ENCODE measurements around the gene PRKAG1.

PRKAG1 gene

DNA sequence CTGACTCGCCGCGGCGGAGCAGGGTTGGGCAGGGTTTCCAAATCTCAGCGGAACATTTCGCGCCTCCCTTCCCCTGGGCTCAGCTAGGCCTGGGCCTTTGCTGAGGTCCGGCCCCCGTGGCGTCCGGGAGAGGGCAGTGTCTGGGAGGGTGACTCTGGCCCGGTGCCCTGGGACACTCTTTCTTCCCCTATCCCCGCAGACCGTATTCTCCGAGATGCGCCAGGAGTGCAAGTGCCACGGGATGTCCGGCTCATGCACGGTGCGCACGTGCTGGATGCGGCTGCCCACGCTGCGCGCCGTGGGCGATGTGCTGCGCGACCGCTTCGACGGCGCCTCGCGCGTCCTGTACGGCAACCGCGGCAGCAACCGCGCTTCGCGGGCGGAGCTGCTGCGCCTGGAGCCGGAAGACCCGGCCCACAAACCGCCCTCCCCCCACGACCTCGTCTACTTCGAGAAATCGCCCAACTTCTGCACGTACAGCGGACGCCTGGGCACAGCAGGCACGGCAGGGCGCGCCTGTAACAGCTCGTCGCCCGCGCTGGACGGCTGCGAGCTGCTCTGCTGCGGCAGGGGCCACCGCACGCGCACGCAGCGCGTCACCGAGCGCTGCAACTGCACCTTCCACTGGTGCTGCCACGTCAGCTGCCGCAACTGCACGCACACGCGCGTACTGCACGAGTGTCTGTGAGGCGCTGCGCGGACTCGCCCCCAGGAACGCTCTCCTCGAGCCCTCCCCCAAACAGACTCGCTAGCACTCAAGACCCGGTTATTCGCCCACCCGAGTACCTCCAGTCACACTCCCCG lies 37.4 kb downstream of the PRKAG1 start:
- no peak for TF ChIP-seq GATA2 (IDR thresholded peaks at IDR 0.05; ENCODE audit: low read depth, low read length)
- TF ChIP-seq GATA3 (IDR thresholded peaks at IDR 0.05; ENCODE audit: low read depth, low read length), result no peak

DNA sequence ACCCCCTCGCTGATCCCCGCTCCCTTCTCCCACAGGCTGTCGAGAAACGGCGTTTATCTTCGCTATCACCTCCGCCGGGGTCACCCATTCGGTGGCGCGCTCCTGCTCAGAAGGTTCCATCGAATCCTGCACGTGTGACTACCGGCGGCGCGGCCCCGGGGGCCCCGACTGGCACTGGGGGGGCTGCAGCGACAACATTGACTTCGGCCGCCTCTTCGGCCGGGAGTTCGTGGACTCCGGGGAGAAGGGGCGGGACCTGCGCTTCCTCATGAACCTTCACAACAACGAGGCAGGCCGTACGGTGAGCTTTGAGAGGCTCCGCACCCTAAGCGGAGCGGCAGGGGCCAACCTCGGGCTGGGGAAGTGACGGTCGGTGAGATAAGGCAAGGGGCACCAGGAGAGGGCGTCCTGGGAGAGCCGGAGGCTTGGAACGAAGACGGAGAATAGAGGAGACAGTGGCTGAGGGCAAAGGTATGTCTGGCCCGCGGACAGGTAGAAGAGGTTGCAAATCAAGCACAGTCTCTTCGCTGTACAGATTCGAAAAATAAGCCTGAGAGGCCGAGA lies 38.1 kb downstream of the PRKAG1 start:
- TF ChIP-seq GATA3 (IDR thresholded peaks at IDR 0.05; ENCODE audit: low read depth, low read length), result no peak
- no peak for TF ChIP-seq GATA2 (IDR thresholded peaks at IDR 0.05; ENCODE audit: low read depth, low read length)

DNA sequence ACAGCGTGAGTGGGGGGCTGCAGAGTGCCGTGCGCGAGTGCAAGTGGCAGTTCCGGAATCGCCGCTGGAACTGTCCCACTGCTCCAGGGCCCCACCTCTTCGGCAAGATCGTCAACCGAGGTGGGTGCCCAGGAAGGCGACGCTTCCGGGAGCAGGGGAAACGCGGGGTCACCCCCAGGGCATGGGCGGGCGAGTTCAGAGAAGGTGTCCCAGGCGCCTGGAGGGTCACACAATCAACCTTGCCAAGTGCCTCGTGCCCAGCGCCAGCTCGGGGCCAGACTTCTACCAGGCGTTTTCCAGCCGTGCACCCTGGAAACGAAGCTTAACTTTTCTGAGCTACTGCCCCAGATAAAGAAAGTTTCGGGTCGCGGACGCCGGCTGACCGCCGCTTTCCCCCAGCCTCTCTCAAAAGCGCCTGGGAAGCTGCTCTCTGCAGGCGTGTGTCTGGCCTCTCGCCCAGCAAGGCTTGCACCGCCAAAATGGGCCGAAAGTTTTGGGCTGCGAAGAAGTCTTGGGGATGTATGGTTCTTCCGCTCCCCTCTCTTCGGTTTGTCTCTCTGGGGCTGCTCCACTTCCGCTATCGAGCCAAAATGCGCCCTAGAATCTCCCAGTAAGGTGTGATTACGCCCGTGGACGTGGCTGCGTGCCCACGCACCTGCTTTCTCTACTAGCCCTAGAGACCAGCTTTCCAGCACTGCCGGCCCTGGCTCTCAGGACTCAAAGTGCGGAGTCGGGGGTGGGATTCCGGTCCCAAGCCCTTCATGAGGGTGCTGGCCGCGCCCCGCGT lies 38.8 kb downstream of the PRKAG1 start:
- TF ChIP-seq GATA3 (IDR thresholded peaks at IDR 0.05; ENCODE audit: low read depth, low read length) (no peak), GATA2 (IDR thresholded peaks at IDR 0.05; ENCODE audit: low read depth, low read length) (no peak)

DNA sequence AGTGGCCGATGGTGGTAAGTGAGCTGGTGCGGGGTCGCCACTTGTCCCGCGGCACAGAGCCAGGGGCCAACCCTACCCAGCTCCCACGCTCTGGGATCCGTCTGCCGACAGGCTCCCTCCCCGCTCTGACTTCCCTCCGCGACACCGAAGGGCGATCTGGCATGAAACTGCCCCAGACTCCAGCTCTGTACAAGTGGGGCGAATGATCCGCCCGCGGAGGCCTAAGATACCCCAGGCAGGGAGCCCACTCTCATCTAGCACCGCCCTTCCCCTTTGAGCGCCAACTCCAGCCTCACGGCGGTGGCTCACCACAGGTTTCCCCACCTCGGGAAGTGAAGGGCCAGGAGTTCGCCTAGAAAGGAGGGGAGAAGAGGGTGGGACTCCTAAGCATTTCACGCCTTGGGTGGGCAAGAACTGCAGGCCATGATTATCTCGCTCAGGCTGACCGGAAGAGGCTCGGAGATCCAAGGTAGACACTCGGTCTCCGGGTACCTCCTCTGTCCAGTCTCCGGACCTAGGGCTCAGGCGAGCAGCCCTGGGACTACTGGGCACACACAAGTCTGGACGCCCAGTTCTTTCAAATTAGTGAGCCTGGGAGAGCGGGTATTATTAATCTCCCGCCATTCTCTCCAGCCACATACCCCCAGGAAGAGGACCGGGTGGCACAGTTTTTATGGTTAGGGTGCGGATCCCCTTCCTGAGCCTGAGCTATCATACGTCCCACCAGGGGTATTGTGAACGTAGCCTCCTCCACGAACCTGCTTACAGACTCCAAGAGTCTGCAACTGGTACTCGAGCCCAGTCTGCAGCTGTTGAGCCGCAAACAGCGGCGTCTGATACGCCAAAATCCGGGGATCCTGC lies 39.6 kb downstream of the PRKAG1 start:
- TF ChIP-seq GATA2 (IDR thresholded peaks at IDR 0.05; ENCODE audit: low read depth, low read length), result no peak
- no peak for TF ChIP-seq GATA3 (IDR thresholded peaks at IDR 0.05; ENCODE audit: low read depth, low read length)

DNA sequence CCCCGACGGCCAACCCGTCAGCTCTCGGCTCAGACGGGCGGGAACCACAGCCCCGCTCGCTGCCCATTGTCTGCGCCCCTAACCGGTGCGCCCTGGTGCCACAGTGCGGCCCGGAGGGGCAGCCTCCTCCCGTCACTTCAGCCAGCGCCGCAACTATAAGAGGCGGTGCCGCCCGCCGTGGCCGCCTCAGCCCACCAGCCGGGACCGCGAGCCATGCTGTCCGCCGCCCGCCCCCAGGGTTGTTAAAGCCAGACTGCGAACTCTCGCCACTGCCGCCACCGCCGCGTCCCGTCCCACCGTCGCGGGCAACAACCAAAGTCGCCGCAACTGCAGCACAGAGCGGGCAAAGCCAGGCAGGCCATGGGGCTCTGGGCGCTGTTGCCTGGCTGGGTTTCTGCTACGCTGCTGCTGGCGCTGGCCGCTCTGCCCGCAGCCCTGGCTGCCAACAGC lies 40.3 kb downstream of the PRKAG1 start, which contains the start of gene WNT1:
Gene WNT1, plus strand, starts transcription at position 32 of the 450 bp plus-strand sequence. Its CDS starts 329 bp downstream, at position 361.
- no peak for TF ChIP-seq GATA3 (IDR thresholded peaks at IDR 0.05; ENCODE audit: low read depth, low read length)
- no peak for TF ChIP-seq GATA2 (IDR thresholded peaks at IDR 0.05; ENCODE audit: low read depth, low read length)

DNA sequence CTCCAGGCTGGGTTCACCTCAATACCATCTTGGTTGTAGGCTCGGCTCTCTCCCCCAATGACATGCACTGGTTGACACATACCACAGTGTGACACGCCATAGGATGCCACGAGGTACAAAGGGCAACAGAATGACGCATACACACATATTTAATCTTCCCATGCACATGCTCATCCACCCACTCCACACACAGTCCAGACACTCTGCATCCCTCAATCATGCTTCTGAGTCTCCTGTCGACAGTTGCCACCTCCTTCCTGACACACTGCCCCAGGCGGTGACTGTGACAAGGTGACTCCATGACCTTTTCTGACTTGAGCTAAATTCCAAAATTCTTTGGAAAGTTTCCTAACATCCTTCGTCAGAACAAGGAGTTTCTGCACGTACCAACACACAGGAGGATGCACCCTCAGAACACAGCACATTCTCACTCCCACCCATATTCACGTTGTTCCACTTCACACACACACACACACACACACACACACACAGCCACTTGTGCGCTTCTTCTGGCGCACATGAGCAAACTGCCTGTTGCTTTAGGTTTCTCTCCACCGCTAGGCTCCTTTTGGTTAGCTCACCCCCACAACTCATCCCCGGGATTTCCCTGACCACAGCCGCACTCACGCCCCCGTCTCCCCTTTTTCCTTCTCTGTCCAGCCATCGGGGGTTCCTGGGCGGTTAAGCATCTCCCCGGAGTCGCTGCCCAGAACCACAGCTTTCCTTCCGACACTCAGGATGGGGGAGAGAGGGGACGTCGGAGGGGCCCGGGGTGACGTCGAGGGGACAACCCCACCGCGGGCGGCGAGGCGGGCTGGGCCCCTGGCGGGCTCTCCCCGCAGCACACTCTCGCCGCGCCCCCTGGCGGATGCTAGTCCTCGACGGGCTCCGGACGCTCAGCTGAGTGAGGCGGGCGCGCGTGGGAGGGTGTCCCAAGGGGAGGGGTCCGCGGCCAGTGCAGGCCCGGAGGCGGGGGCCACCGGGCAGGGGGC lies 41.0 kb downstream of the PRKAG1 start:
- TF ChIP-seq GATA3 (IDR thresholded peaks at IDR 0.05; ENCODE audit: low read depth, low read length), result no peak
- TF ChIP-seq GATA2 (IDR thresholded peaks at IDR 0.05; ENCODE audit: low read depth, low read length), result no peak

DNA sequence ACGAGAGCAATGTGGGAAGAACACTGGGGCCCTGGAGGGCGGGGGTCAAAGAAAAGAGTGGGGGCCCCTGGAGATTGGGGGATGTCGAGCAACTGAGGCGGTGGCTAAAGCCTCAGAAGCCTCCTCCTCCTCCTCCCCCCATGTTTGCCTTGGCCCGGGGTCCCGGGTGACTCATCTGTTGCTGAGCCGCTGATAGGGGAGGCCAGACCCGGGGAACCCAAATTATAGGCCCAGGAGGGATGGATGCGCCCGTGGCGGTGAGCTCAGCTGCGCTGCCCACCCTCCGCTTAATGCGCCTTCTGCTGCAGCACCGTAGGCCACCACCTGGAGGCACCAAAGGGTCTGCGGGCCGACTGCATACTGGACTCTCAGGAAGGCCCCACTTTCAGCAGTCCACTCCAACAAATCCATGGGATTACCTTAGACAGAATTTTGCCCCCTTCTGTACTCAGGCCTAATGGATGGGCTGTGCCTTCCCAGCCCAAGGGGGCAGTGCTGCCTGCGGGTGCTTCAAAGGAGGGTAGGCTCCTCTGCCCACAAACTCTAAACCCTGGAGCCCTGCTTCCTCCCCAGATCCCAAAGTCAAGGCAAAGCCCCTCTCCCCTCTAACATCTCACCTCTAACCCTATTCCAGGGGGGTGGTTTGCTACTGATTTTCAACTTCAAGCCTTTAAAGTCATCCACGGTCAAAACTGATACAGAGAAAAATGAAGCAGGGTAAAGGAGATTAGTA lies 44.5 kb downstream of the PRKAG1 start:
- TF ChIP-seq GATA3 (IDR thresholded peaks at IDR 0.05; ENCODE audit: low read depth, low read length) (no peak), GATA2 (IDR thresholded peaks at IDR 0.05; ENCODE audit: low read depth, low read length) (no peak)

DNA sequence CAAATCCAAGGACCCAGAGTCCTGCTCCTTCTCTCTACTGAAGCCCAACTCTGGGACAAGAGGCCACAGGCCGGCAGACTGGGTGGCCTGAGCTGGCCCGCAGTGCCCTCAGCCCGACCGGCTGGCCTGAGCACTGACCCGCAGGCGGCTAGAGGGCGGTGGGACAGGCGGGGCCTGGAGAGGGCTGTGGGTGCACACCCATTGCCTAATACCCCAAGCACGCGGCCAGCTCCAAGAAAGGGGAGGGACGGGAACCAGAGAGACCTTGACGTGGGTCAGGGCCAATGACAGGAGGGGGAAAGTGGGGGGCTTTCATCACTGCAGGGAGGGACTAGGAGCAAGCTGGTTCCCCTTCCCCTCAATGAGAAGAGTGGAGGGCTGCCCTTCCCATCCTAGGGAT lies 45.0 kb downstream of the PRKAG1 start:
- TF ChIP-seq GATA3 (IDR thresholded peaks at IDR 0.05; ENCODE audit: low read depth, low read length), result no peak
- no peak for TF ChIP-seq GATA2 (IDR thresholded peaks at IDR 0.05; ENCODE audit: low read depth, low read length)

DNA sequence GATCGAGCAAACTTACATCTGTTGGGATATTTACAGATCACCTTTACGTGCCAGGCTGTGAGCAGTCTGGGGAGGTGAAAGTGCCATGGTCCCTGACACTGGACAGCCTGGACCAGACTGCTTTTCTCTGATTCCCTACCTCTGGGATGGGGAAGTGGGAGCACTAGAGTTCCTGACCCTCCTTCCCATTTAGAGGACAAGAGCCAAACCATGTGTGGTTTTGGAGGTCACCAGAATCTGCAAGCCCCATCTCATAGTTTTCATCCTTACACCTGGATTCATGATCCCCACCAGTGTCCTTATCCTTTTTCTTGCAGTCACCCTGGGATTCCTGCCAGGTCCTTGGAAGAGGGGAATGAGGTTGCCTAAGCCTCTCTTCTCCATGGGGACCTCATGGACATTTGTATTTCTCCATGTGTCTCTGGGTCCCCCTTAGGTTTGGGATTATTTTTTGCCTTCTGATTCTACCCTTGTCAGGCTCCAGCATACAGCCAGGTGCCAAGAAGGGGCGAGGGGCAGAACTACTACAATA lies 45.6 kb downstream of the PRKAG1 start:
- no peak for TF ChIP-seq GATA3 (IDR thresholded peaks at IDR 0.05; ENCODE audit: low read depth, low read length)
- no peak for TF ChIP-seq GATA2 (IDR thresholded peaks at IDR 0.05; ENCODE audit: low read depth, low read length)

DNA sequence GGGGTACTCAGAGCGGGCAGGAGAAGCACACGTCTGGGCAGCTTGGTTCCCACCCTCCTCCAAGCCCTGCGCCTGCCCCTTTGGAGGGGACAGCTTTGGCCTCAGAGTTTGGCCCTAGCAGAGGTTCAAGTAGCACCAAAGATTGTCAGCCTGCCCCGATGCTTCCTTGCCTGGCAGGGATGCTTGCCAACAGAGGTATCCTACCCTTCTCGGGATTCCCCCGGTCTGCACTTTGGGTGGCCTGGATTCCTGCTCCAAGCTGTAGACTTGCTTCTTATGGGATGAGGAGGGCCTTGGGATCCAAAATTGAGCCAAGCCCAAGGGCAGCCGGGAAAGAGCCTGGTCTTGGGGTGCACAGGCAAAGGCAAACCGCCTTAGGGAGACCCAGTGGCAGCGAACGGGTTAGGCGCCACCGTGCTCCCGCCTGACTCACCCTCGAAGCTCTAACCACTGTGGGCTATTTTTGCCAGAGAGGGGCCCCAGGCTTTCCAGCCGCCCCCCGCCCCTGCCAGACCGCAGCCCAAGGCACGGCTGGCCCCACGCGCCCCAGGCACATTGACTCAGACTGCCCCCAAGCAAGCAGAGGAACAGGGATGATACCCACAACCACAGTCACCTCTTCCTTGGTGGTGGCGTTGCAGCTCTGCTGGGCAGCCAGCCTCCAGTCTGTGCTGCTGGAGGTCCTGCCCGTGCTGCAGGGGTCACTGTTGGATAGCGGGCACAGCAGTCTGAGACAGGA lies 46.2 kb downstream of the PRKAG1 start:
- TF ChIP-seq GATA3 (IDR thresholded peaks at IDR 0.05; ENCODE audit: low read depth, low read length) (no peak), GATA2 (IDR thresholded peaks at IDR 0.05; ENCODE audit: low read depth, low read length) (no peak)

DNA sequence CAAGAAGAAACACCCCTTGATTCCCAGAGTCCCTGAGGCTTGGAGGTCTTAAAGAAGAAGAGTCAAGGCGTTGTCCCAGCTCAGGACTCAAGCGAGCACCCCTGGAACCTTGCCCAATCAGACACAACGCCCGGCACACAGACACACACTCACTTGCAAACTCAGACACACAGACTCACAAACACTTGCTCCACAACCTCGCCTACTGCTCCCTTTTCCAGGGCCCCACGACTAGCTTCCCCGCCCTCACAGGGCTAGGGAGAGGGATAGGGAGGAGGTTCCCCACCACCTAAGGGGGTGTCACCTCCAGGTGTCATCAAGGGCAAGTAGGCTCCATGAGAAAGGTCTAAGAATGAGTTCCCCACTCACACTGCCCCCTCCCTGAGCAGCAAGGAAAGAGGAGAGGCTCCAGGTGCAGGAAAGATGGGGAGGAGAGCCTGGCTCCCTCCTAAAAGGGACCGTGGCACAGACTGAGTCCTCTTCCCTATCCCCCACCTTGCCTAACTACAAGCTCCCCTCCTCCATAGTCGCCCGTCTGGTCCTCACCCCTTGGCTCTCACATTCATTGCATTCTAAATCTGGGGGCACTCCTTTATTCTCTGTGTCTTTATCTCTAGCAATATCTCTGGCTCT lies 47.8 kb downstream of the PRKAG1 start:
- no peak for TF ChIP-seq GATA2 (IDR thresholded peaks at IDR 0.05; ENCODE audit: low read depth, low read length)
- no peak for TF ChIP-seq GATA3 (IDR thresholded peaks at IDR 0.05; ENCODE audit: low read depth, low read length)

All from SH-SY5Y (cell line).